Measurements from ENCODE around the gene CALCR. TPM values are rescaled to one million over a fixed set of nuclear protein-coding genes. Genes with fewer than 3 reads are reported as not detected.

The CALCR gene
- total and polyA plus RNA-seq, 2 of the 4 experiments (the other 2 are of a cell fraction): not detected

DNA sequence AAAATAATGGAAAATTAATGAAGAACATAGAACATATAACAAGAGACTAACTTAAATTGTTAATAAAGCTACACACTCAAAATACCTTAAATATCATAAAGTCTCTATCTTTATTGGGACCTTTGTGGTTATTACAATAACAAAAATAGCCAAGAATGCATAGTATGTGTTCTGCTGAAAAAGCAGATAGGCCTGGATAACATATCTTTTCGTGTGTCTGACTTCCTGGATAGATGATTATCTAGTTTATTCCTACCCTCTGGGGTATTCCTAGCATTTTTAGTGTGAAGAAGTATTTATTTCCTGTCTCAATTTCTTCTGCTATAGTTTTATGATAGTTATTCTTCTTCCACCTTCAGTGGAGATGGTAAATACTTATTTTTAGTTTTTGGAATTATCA is 36.5 kb downstream of the CALCR start:
- CTCF ChIA-PET: no interaction called here
- no TSS peak for BruUV-seq (replicated peaks)

More for the DNA sequence above, 36.5 kb downstream of the CALCR start:
- H4K20me1 ChIP-seq (ENCODE audit: insufficient read depth, low read length): no peaks in the 10 kb centered on the region
- H3K27ac ChIP-seq (ENCODE audit: insufficient read depth, low read length): no peak overlapping the region
- H3K9me3 ChIP-seq (ENCODE audit: control insufficient read depth, insufficient read depth, low read length): no peaks in the 10 kb centered on the region
- no peak overlapping the region for H3K23ac ChIP-seq (ENCODE audit: low read depth, low read length)
- H3K56ac ChIP-seq (ENCODE audit: extremely low read depth, insufficient read depth, low read length): no peak overlapping the region
- no peak overlapping the region for H2BK5ac ChIP-seq (ENCODE audit: low read depth, low read length, poor library complexity, severe bottlenecking)
- no peak overlapping the region for H3K4me3 ChIP-seq (ENCODE audit: insufficient read depth, low read depth, low read length)
- H4K8ac ChIP-seq (ENCODE audit: low read depth in 2 of 2, low read length in 2 of 2): no peak overlapping the region
- no peak overlapping the region for H2AFZ ChIP-seq (replicated peaks; ENCODE audit: low read length, poor library complexity)
- no peak overlapping the region for H3K14ac ChIP-seq (replicated peaks; ENCODE audit: low read depth, low read length)
- H3K9me1 ChIP-seq (ENCODE audit: insufficient read depth, low read length): no peaks in the 10 kb centered on the region
- TF ChIP-seq, protein P1, sequence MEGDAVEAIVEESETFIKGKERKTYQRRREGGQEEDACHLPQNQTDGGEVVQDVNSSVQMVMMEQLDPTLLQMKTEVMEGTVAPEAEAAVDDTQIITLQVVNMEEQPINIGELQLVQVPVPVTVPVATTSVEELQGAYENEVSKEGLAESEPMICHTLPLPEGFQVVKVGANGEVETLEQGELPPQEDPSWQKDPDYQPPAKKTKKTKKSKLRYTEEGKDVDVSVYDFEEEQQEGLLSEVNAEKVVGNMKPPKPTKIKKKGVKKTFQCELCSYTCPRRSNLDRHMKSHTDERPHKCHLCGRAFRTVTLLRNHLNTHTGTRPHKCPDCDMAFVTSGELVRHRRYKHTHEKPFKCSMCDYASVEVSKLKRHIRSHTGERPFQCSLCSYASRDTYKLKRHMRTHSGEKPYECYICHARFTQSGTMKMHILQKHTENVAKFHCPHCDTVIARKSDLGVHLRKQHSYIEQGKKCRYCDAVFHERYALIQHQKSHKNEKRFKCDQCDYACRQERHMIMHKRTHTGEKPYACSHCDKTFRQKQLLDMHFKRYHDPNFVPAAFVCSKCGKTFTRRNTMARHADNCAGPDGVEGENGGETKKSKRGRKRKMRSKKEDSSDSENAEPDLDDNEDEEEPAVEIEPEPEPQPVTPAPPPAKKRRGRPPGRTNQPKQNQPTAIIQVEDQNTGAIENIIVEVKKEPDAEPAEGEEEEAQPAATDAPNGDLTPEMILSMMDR (conservative IDR thresholded peaks at IDR 0.05; ENCODE audit: low read depth, low read length): no peak
- TF ChIP-seq FOS (IDR thresholded peaks at IDR 0.05; ENCODE audit: low read depth, low read length) (no peak), NFE2L2 (IDR thresholded peaks at IDR 0.05; ENCODE audit: low read depth, low read length) (no peak), MAZ (IDR thresholded peaks at IDR 0.05; ENCODE audit: borderline replicate concordance, low read depth, low read length) (no peak), CHD1 (IDR thresholded peaks at IDR 0.05; ENCODE audit: low read depth, low read length) (no peak), RCOR1 (IDR thresholded peaks at IDR 0.05; ENCODE audit: insufficient replicate concordance, low read length) (no peak), CEBPB (IDR thresholded peaks at IDR 0.05; ENCODE audit: low read depth, low read length) (no peak)
- H3K4me1 ChIP-seq (ENCODE audit: control insufficient read depth, insufficient read depth, low read length): no peaks in the 10 kb centered on the region
- H3K36me3 ChIP-seq (ENCODE audit: control insufficient read depth, insufficient read depth, low read length): no peaks in the 10 kb centered on the region
- no peak overlapping the region for H3K9ac ChIP-seq (ENCODE audit: low read depth, low read length)
- no peak overlapping the region for H2BK15ac ChIP-seq (ENCODE audit: low read depth, low read length)
- no peaks in the 10 kb centered on the region for H3K79me1 ChIP-seq (ENCODE audit: low read depth in 1 of 2, low read length in 2 of 2)
- no peaks in the 10 kb centered on the region for H3K27me3 ChIP-seq (ENCODE audit: control insufficient read depth, insufficient read depth, low read length)
- H2BK120ac ChIP-seq (ENCODE audit: low read depth, low read length): no peak overlapping the region
- no peak overlapping the region for H3K18ac ChIP-seq (ENCODE audit: low read depth, low read length)
- no peak overlapping the region for H2AK9ac ChIP-seq (replicated peaks; ENCODE audit: low read depth, low read length, poor library complexity)
- in situ Hi-C loops (cut with MboI; ENCODE audit: low sequenced_read_pairs): no loop called here
- DNase-seq: no peak
- intact Hi-C loops (cut with micrococcal nuclease): no loop called here
- H4K5ac ChIP-seq (ENCODE audit: low read depth, low read length): no peak overlapping the region
- no CpG with 5 or more reads among the region's 1 CpG for WGBS, 2 experiments (ENCODE audit: extremely low coverage in 2 of 2, insufficient read length in 1 of 2)
- H4K91ac ChIP-seq (ENCODE audit: insufficient read depth, low read depth, low read length): no peak overlapping the region
- no peak overlapping the region for H2BK20ac ChIP-seq (ENCODE audit: low read depth, low read length)
- POLR2A ChIA-PET (ENCODE audit: unreplicated experiment): no interaction called here
- no peak overlapping the region for H3K4me2 ChIP-seq (ENCODE audit: low read depth, low read length)
- no peak overlapping the region for H3K4ac ChIP-seq (ENCODE audit: low read depth, low read length)
- ATAC-seq (ENCODE audit: low read depth): no peak
- dilution Hi-C loops (cut with HindIII; ENCODE audit: low sequenced_read_pairs, unreplicated experiment): no loop called here
- H2AK5ac ChIP-seq (ENCODE audit: low read depth, low read length): no peak overlapping the region

All from IMR-90 (cell line).